Measurements from ENCODE around the gene OR1M1. TPM values are rescaled to one million over a fixed set of nuclear protein-coding genes. Genes with fewer than 3 reads are reported as not detected.

Gene OR1M1
- total and polyA plus RNA-seq, 4 donors, result not detected

DNA sequence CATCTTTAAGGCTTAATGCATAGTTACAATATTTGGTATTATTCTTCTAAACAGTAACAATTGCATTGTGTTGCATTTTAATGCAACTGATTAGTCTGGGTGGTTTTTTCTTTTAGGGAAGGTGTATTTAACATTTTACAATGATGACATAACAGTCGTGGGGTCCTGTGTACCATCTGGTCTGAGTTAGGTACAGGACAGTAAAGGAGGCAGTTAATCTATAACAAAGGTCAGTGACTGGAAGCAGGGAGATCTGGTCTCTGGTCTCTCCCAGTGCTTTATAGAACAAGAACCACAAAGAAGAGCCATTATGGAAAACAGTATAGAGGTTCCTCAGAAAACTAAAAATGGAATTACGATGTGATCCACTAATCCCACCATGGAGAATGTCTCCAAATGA is 23.1 kb downstream of the OR1M1 start:
- TF ChIP-seq TAF1 (conservative IDR thresholded peaks at IDR 0.05) (no peak), NR2F2 (IDR thresholded peaks at IDR 0.05) (no peak), RXRA (IDR thresholded peaks at IDR 0.05) (no peak), RAD21 (IDR thresholded peaks at IDR 0.05) (no peak), HNF4G (IDR thresholded peaks at IDR 0.05) (no peak), FOXA1 (IDR thresholded peaks at IDR 0.05) (no peak), SP1 (IDR thresholded peaks at IDR 0.05) (no peak), YY1 (IDR thresholded peaks at IDR 0.05) (no peak)
- TF ChIP-seq, protein P1, sequence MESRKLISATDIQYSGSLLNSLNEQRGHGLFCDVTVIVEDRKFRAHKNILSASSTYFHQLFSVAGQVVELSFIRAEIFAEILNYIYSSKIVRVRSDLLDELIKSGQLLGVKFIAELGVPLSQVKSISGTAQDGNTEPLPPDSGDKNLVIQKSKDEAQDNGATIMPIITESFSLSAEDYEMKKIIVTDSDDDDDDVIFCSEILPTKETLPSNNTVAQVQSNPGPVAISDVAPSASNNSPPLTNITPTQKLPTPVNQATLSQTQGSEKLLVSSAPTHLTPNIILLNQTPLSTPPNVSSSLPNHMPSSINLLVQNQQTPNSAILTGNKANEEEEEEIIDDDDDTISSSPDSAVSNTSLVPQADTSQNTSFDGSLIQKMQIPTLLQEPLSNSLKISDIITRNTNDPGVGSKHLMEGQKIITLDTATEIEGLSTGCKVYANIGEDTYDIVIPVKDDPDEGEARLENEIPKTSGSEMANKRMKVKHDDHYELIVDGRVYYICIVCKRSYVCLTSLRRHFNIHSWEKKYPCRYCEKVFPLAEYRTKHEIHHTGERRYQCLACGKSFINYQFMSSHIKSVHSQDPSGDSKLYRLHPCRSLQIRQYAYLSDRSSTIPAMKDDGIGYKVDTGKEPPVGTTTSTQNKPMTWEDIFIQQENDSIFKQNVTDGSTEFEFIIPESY (IDR thresholded peaks at IDR 0.05), result no peak
- TF ChIP-seq, protein P2, sequence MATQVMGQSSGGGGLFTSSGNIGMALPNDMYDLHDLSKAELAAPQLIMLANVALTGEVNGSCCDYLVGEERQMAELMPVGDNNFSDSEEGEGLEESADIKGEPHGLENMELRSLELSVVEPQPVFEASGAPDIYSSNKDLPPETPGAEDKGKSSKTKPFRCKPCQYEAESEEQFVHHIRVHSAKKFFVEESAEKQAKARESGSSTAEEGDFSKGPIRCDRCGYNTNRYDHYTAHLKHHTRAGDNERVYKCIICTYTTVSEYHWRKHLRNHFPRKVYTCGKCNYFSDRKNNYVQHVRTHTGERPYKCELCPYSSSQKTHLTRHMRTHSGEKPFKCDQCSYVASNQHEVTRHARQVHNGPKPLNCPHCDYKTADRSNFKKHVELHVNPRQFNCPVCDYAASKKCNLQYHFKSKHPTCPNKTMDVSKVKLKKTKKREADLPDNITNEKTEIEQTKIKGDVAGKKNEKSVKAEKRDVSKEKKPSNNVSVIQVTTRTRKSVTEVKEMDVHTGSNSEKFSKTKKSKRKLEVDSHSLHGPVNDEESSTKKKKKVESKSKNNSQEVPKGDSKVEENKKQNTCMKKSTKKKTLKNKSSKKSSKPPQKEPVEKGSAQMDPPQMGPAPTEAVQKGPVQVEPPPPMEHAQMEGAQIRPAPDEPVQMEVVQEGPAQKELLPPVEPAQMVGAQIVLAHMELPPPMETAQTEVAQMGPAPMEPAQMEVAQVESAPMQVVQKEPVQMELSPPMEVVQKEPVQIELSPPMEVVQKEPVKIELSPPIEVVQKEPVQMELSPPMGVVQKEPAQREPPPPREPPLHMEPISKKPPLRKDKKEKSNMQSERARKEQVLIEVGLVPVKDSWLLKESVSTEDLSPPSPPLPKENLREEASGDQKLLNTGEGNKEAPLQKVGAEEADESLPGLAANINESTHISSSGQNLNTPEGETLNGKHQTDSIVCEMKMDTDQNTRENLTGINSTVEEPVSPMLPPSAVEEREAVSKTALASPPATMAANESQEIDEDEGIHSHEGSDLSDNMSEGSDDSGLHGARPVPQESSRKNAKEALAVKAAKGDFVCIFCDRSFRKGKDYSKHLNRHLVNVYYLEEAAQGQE (IDR thresholded peaks at IDR 0.05), result no peak
- H3K36me3 ChIP-seq (ENCODE audit: control insufficient read depth in 4 of 4, insufficient read depth in 3 of 4, low read depth in 1 of 4, low read length in 3 of 4), result no peaks in the 10 kb centered on the region
- DNase-seq (ENCODE audit: low spot score), result no peak
- no peak overlapping the region for H3K9ac ChIP-seq (ENCODE audit: low read depth in 1 of 2, low read length in 2 of 2)
- 38% methylated on average over 2 of the region's 2 CpGs for WGBS
- no peaks in the 10 kb centered on the region for H3K27me3 ChIP-seq (ENCODE audit: control insufficient read depth in 4 of 4, insufficient read depth in 4 of 4, low read length in 3 of 4)
- H3K4me1 ChIP-seq (ENCODE audit: control insufficient read depth in 4 of 4, insufficient read depth in 4 of 4, low read length in 3 of 4), result no peaks in the 10 kb centered on the region
- H3K9me3 ChIP-seq (ENCODE audit: control insufficient read depth in 4 of 4, low read length in 3 of 4), result peaks cover 0 to under 1% (median 0%) of the 10 kb centered on the region in 4 donors
- no peak overlapping the region for H3K4me3 ChIP-seq (ENCODE audit: low read depth in 1 of 3, low read length in 3 of 3)
- H3K27ac ChIP-seq (ENCODE audit: low read depth in 1 of 2, low read length in 2 of 2), result no peak overlapping the region

DNA sequence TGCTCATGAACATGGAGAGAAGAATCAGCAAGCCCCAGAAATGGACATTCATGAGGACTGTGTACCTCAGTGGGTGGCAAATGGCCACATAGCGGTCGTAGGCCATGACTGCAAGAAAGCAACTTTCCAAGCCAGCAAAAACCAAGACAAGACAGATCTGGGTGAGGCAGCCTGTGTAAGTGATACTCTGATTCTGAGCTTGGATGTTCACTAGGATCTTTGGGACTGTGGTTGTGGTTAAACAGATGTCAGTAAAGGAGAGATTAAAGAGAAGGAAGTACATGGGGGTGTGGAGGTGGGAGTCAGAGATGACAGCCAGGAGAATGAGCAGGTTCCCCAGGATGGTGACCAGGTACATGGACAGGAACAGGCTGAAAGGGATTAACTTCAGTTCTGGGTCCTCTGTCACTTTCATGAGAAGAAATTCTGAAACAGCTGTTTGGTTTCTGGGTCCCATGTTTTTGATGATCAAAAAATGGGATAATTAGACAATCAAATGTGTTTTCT is 28.5 kb downstream of the OR1M1 start, which contains the start of gene OR7G1:
Gene OR7G1, minus strand, starts transcription at position 457 of the 507 bp plus-strand sequence. Its CDS starts 0 bp downstream, at position 457.
- no peak for TF ChIP-seq EGR1 (IDR thresholded peaks at IDR 0.05; ENCODE audit: low read depth in 2 of 2)
- TF ChIP-seq, protein P3, sequence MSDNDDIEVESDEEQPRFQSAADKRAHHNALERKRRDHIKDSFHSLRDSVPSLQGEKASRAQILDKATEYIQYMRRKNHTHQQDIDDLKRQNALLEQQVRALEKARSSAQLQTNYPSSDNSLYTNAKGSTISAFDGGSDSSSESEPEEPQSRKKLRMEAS (IDR thresholded peaks at IDR 0.05), result no peak
- TF ChIP-seq, protein P4, sequence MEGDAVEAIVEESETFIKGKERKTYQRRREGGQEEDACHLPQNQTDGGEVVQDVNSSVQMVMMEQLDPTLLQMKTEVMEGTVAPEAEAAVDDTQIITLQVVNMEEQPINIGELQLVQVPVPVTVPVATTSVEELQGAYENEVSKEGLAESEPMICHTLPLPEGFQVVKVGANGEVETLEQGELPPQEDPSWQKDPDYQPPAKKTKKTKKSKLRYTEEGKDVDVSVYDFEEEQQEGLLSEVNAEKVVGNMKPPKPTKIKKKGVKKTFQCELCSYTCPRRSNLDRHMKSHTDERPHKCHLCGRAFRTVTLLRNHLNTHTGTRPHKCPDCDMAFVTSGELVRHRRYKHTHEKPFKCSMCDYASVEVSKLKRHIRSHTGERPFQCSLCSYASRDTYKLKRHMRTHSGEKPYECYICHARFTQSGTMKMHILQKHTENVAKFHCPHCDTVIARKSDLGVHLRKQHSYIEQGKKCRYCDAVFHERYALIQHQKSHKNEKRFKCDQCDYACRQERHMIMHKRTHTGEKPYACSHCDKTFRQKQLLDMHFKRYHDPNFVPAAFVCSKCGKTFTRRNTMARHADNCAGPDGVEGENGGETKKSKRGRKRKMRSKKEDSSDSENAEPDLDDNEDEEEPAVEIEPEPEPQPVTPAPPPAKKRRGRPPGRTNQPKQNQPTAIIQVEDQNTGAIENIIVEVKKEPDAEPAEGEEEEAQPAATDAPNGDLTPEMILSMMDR (IDR thresholded peaks at IDR 0.05; ENCODE audit: low read depth, low read length, missing input control), result no peak
- no peak for TF ChIP-seq SP1 (IDR thresholded peaks at IDR 0.05)
- TF ChIP-seq FOXA1 (IDR thresholded peaks at IDR 0.05), result no peak
- TF ChIP-seq, protein P2 (IDR thresholded peaks at IDR 0.05), result no peak
- no peak for TF ChIP-seq HNF4A (conservative IDR thresholded peaks at IDR 0.05)
- TF ChIP-seq, protein P5, sequence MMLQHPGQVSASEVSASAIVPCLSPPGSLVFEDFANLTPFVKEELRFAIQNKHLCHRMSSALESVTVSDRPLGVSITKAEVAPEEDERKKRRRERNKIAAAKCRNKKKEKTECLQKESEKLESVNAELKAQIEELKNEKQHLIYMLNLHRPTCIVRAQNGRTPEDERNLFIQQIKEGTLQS (IDR thresholded peaks at IDR 0.05), result no peak
- TF ChIP-seq TAF1 (conservative IDR thresholded peaks at IDR 0.05), result no peak
- no peak for TF ChIP-seq YY1 (IDR thresholded peaks at IDR 0.05)
- no peak for TF ChIP-seq HNF4G (IDR thresholded peaks at IDR 0.05)
- no peak for TF ChIP-seq NR2F2 (IDR thresholded peaks at IDR 0.05)
- TF ChIP-seq GABPA (IDR thresholded peaks at IDR 0.05 in 1 of 2, conservative IDR thresholded peaks at IDR 0.05 in 1 of 2), result no peak
- no peak for TF ChIP-seq JUND (IDR thresholded peaks at IDR 0.05)
- Histone ChIP-seq H3K27ac (ENCODE audit: low read depth in 1 of 2, low read length in 2 of 2) (no peak within 1 kb of the TSS), H3K4me3 (ENCODE audit: low read depth in 1 of 3, low read length in 3 of 3) (no peak within 1 kb of the TSS), H3K36me3 (ENCODE audit: control insufficient read depth in 4 of 4, insufficient read depth in 3 of 4, low read depth in 1 of 4, low read length in 3 of 4) (no peaks in the 10 kb centered on the region), H3K9me3 (ENCODE audit: control insufficient read depth in 4 of 4, low read length in 3 of 4) (peaks cover 0 to 3% (median under 1%) of the 10 kb centered on the region in 4 donors), H3K9ac (ENCODE audit: low read depth in 1 of 2, low read length in 2 of 2) (no peak within 1 kb of the TSS), H3K27me3 (ENCODE audit: control insufficient read depth in 4 of 4, insufficient read depth in 4 of 4, low read length in 3 of 4) (peaks cover 0 to 3% (median 0%) of the 10 kb centered on the region in 4 donors), H3K4me1 (ENCODE audit: control insufficient read depth in 4 of 4, insufficient read depth in 4 of 4, low read length in 3 of 4) (no peaks in the 10 kb centered on the region)
- no peak for DNase-seq (ENCODE audit: low spot score)
- WGBS, result 74% methylated on average over 2 of the region's 2 CpGs

Data from liver (tissue), 9 donors.